Measurements from ENCODE around the gene STT3B. TPM values are rescaled to one million over a fixed set of nuclear protein-coding genes. Genes with fewer than 3 reads are reported as not detected.

The STT3B gene
- total RNA-seq, 1 experiment from 2014 or later, result 155 TPM

DNA sequence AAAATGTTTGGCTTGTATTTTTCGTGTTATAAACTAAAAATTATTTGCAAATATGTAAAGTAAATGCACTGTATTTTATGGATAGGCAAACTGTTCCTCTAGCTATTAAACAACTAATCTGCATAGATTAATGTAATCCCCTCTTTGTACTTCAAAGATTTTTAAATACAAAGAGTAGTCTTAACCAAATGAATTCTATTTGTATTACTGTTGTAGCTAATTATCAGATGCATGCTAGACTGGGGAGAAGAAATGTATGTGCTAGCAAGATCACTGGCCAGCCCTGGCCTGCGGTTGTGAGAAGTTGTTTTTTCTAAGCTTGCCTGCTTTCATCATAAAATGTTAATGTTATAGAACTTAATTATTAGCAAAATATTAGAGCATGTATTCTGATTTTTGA lies 92.6 kb downstream of the STT3B start:
- Histone ChIP-seq H4K20me1 (ENCODE audit: insufficient read depth) (no peaks in the 10 kb centered on the region), H3K4me3 (no peak overlapping the region), H3K4me2 (no peak overlapping the region), H3K4me1 (replicated peaks; ENCODE audit: insufficient read depth) (no peaks in the 10 kb centered on the region), H3K9me3 (ENCODE audit: insufficient read depth, low read depth) (no peaks in the 10 kb centered on the region), H3K27ac (no peak overlapping the region), H3K79me2 (ENCODE audit: low read depth) (no peaks in the 10 kb centered on the region), H3K9me2 (ENCODE audit: insufficient read depth) (no peaks in the 10 kb centered on the region), H3K27me3 (ENCODE audit: insufficient read depth, low read depth) (no peaks in the 10 kb centered on the region), H3K36me3 (ENCODE audit: low read depth) (no peaks in the 10 kb centered on the region; the same call in 1 of the 2 replicates), H2AFZ (no peak overlapping the region), H3F3A (ENCODE audit: insufficient read depth, low read depth) (no peaks in the 10 kb centered on the region)
- intact Hi-C loops (cut with micrococcal nuclease; ENCODE audit: unreplicated experiment), result no loop called here
- BruUV-seq (replicated peaks), result no TSS peak
- no peak for DNase-seq
- TF ChIP-seq, protein P1, sequence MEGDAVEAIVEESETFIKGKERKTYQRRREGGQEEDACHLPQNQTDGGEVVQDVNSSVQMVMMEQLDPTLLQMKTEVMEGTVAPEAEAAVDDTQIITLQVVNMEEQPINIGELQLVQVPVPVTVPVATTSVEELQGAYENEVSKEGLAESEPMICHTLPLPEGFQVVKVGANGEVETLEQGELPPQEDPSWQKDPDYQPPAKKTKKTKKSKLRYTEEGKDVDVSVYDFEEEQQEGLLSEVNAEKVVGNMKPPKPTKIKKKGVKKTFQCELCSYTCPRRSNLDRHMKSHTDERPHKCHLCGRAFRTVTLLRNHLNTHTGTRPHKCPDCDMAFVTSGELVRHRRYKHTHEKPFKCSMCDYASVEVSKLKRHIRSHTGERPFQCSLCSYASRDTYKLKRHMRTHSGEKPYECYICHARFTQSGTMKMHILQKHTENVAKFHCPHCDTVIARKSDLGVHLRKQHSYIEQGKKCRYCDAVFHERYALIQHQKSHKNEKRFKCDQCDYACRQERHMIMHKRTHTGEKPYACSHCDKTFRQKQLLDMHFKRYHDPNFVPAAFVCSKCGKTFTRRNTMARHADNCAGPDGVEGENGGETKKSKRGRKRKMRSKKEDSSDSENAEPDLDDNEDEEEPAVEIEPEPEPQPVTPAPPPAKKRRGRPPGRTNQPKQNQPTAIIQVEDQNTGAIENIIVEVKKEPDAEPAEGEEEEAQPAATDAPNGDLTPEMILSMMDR (conservative IDR thresholded peaks at IDR 0.05), result no peak
- no peak for TF ChIP-seq EZH2 (IDR thresholded peaks at IDR 0.05; ENCODE audit: low read depth)
- ChIA-PET CTCF (no interaction called here), POLR2A (ENCODE audit: unreplicated experiment) (no interaction called here)

GRCh38 chr3:31629054-31629453 lies 96.3 kb downstream of the STT3B start:
- Histone ChIP-seq H3K36me3 (ENCODE audit: low read depth) (no peaks in the 10 kb centered on the region), H3K27ac (no peak overlapping the region), H2AFZ (no peak overlapping the region), H3F3A (ENCODE audit: insufficient read depth, low read depth) (no peaks in the 10 kb centered on the region), H3K4me1 (replicated peaks; ENCODE audit: insufficient read depth) (no peaks in the 10 kb centered on the region), H3K9me3 (ENCODE audit: insufficient read depth, low read depth) (no peaks in the 10 kb centered on the region), H4K20me1 (ENCODE audit: insufficient read depth) (no peaks in the 10 kb centered on the region), H3K4me3 (no peak overlapping the region), H3K79me2 (ENCODE audit: low read depth) (no peaks in the 10 kb centered on the region), H3K4me2 (no peak overlapping the region), H3K27me3 (ENCODE audit: insufficient read depth, low read depth) (no peaks in the 10 kb centered on the region), H3K9me2 (ENCODE audit: insufficient read depth) (no peaks in the 10 kb centered on the region)
- ChIA-PET CTCF (interaction anchor here (0.6 kb wide), 1 partner anchor 265 kb away, joined by 3 read pairs; no protein-coding TSS in a partner anchor), POLR2A (ENCODE audit: unreplicated experiment) (no interaction called here)
- TF ChIP-seq EZH2 (IDR thresholded peaks at IDR 0.05; ENCODE audit: low read depth), result no peak
- TF ChIP-seq, protein P1 (conservative IDR thresholded peaks at IDR 0.05), result no peak
- intact Hi-C loops (cut with micrococcal nuclease; ENCODE audit: unreplicated experiment), result no loop called here
- BruUV-seq (replicated peaks), result no TSS peak
- no peak for DNase-seq

DNA sequence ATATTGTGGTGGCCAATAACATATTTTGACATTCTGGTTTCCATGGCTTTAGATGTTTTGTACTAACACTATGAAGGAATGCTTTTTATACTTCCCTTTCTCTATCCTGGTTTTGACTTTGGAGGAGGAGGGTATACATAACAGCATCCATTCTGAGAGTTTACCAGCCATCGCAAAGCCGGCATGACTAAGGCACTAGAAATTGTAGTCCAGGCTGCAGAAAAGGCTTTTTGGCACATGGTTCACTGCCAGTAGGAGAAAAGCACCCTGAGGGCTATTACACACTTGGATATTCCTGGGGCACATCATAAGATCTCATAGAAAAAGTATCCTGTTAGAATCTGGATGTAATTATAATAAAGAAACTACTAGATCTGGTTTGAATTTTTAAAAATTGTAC lies 101.8 kb downstream of the STT3B start:
- Histone ChIP-seq H3K4me3 (no peak overlapping the region), H4K20me1 (ENCODE audit: insufficient read depth) (no peaks in the 10 kb centered on the region), H3K27me3 (ENCODE audit: insufficient read depth, low read depth) (no peaks in the 10 kb centered on the region), H3K9me3 (ENCODE audit: insufficient read depth, low read depth) (no peaks in the 10 kb centered on the region), H3K4me1 (replicated peaks; ENCODE audit: insufficient read depth) (no peaks in the 10 kb centered on the region), H3K4me2 (no peak overlapping the region), H3F3A (ENCODE audit: insufficient read depth, low read depth) (no peaks in the 10 kb centered on the region), H3K79me2 (ENCODE audit: low read depth) (no peaks in the 10 kb centered on the region), H3K27ac (no peak overlapping the region), H2AFZ (no peak overlapping the region), H3K9me2 (ENCODE audit: insufficient read depth) (no peaks in the 10 kb centered on the region), H3K36me3 (ENCODE audit: low read depth) (no peaks in the 10 kb centered on the region)
- TF ChIP-seq, protein P1 (conservative IDR thresholded peaks at IDR 0.05), result no peak
- TF ChIP-seq EZH2 (IDR thresholded peaks at IDR 0.05; ENCODE audit: low read depth), result no peak
- DNase-seq, result no peak
- intact Hi-C loops (cut with micrococcal nuclease; ENCODE audit: unreplicated experiment), result no loop called here
- BruUV-seq (replicated peaks), result no TSS peak
- ChIA-PET CTCF (no interaction called here), POLR2A (ENCODE audit: unreplicated experiment) (no interaction called here)
